ENCODE data around the gene DEPP1. TPM values are rescaled to one million over a fixed set of nuclear protein-coding genes. Genes with fewer than 3 reads are reported as not detected.

DEPP1 gene
- total and polyA plus RNA-seq, 10 of the 15 experiments (the other 5 are each of a cell fraction or from before 2014, with no cell fraction given) = 1.7 to 12.1 (median 7.3) TPM

DNA sequence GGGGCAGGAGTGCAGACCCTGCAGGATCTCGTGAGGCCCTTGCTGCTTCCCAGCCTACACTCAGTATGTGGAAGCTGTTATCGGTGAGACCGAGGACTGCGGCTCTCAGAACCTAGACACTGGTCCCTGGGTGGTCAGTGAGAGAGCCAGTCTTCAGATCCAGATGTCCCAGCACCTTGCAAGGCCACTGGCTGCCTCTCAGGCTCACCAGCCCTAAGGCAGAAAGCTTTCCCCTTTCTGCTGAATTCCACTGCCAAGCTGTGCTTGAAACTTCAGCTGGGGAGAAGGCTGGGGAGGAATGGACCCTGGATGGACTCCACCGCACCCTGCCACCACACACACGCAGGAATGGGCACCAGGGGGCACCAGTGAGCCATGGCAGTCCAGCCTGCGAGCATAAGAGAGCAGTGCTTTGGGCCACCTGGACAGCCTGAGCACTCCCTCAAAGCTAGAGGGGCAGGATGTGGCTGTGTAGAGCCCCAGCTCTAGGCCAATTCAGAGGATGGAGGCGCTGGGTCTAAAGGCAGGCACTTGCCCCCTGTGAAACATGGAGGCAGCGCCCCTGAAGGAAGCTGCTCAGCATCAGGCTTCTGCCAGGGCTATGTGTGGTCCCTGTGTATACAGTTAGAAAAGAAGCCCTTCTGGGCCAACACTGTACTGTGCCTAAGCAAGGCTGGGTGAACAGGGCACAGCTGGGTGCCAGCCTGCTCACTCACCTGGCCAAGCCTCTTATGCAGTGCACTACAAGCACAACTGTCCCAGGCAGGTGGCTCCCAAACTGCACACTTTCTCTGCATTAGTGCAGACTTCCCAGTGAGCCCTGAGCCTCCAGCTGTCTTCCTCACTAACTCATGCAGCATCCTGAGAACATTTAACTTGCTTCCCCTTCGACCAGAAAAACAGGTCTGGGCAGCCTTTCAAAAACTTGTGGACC, 45.8 kb downstream of the DEPP1 start (continued):
- TF ChIP-seq, protein P1, sequence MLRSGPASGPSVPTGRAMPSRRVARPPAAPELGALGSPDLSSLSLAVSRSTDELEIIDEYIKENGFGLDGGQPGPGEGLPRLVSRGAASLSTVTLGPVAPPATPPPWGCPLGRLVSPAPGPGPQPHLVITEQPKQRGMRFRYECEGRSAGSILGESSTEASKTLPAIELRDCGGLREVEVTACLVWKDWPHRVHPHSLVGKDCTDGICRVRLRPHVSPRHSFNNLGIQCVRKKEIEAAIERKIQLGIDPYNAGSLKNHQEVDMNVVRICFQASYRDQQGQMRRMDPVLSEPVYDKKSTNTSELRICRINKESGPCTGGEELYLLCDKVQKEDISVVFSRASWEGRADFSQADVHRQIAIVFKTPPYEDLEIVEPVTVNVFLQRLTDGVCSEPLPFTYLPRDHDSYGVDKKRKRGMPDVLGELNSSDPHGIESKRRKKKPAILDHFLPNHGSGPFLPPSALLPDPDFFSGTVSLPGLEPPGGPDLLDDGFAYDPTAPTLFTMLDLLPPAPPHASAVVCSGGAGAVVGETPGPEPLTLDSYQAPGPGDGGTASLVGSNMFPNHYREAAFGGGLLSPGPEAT (IDR thresholded peaks at IDR 0.05; ENCODE audit: low read depth) = no peak
- TF ChIP-seq, protein P2, sequence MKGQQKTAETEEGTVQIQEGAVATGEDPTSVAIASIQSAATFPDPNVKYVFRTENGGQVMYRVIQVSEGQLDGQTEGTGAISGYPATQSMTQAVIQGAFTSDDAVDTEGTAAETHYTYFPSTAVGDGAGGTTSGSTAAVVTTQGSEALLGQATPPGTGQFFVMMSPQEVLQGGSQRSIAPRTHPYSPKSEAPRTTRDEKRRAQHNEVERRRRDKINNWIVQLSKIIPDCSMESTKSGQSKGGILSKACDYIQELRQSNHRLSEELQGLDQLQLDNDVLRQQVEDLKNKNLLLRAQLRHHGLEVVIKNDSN (IDR thresholded peaks at IDR 0.05; ENCODE audit: borderline replicate concordance, extremely low read length, insufficient read depth, low read depth, low read length) = no peak
- TF ChIP-seq, protein P3, sequence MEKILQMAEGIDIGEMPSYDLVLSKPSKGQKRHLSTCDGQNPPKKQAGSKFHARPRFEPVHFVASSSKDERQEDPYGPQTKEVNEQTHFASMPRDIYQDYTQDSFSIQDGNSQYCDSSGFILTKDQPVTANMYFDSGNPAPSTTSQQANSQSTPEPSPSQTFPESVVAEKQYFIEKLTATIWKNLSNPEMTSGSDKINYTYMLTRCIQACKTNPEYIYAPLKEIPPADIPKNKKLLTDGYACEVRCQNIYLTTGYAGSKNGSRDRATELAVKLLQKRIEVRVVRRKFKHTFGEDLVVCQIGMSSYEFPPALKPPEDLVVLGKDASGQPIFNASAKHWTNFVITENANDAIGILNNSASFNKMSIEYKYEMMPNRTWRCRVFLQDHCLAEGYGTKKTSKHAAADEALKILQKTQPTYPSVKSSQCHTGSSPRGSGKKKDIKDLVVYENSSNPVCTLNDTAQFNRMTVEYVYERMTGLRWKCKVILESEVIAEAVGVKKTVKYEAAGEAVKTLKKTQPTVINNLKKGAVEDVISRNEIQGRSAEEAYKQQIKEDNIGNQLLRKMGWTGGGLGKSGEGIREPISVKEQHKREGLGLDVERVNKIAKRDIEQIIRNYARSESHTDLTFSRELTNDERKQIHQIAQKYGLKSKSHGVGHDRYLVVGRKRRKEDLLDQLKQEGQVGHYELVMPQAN (conservative IDR thresholded peaks at IDR 0.05) = no peak
- no peak for TF ChIP-seq KDM1A (IDR thresholded peaks at IDR 0.05; ENCODE audit: borderline replicate concordance)
- TF ChIP-seq FOXK2 (IDR thresholded peaks at IDR 0.05) = no peak
- no peak for TF ChIP-seq CBFB (IDR thresholded peaks at IDR 0.05; ENCODE audit: low read depth)
- TF ChIP-seq, protein P4, sequence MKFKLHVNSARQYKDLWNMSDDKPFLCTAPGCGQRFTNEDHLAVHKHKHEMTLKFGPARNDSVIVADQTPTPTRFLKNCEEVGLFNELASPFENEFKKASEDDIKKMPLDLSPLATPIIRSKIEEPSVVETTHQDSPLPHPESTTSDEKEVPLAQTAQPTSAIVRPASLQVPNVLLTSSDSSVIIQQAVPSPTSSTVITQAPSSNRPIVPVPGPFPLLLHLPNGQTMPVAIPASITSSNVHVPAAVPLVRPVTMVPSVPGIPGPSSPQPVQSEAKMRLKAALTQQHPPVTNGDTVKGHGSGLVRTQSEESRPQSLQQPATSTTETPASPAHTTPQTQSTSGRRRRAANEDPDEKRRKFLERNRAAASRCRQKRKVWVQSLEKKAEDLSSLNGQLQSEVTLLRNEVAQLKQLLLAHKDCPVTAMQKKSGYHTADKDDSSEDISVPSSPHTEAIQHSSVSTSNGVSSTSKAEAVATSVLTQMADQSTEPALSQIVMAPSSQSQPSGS (IDR thresholded peaks at IDR 0.05; ENCODE audit: low read length) = no peak
- TF ChIP-seq SUPT20H (IDR thresholded peaks at IDR 0.05; ENCODE audit: borderline replicate concordance, control insufficient read depth, low read depth, low read length) = no peak
- no peak for TF ChIP-seq NR2C1 (IDR thresholded peaks at IDR 0.05)
- TF ChIP-seq EP300 (IDR thresholded peaks at IDR 0.05; ENCODE audit: borderline replicate concordance in 1 of 2, control insufficient read depth in 1 of 2, low read depth in 2 of 2, low read length in 2 of 2) = no peak
- TF ChIP-seq, protein P5, sequence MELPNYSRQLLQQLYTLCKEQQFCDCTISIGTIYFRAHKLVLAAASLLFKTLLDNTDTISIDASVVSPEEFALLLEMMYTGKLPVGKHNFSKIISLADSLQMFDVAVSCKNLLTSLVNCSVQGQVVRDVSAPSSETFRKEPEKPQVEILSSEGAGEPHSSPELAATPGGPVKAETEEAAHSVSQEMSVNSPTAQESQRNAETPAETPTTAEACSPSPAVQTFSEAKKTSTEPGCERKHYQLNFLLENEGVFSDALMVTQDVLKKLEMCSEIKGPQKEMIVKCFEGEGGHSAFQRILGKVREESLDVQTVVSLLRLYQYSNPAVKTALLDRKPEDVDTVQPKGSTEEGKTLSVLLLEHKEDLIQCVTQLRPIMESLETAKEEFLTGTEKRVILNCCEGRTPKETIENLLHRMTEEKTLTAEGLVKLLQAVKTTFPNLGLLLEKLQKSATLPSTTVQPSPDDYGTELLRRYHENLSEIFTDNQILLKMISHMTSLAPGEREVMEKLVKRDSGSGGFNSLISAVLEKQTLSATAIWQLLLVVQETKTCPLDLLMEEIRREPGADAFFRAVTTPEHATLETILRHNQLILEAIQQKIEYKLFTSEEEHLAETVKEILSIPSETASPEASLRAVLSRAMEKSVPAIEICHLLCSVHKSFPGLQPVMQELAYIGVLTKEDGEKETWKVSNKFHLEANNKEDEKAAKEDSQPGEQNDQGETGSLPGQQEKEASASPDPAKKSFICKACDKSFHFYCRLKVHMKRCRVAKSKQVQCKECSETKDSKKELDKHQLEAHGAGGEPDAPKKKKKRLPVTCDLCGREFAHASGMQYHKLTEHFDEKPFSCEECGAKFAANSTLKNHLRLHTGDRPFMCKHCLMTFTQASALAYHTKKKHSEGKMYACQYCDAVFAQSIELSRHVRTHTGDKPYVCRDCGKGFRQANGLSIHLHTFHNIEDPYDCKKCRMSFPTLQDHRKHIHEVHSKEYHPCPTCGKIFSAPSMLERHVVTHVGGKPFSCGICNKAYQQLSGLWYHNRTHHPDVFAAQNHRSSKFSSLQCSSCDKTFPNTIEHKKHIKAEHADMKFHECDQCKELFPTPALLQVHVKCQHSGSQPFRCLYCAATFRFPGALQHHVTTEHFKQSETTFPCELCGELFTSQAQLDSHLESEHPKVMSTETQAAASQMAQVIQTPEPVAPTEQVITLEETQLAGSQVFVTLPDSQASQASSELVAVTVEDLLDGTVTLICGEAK (IDR thresholded peaks at IDR 0.05; ENCODE audit: borderline replicate concordance) = no peak
- TF ChIP-seq PML (IDR thresholded peaks at IDR 0.05; ENCODE audit: low read length) = no peak
- no peak for TF ChIP-seq CREB1 (IDR thresholded peaks at IDR 0.05; ENCODE audit: low read depth)
- TF ChIP-seq POU2F2 (IDR thresholded peaks at IDR 0.05; ENCODE audit: borderline replicate concordance, low read depth, low read length) = 0 out of 3 replicates have a peak, but pooled peaks have one; percentile 58
- 0 out of 2 replicates have a peak, but pooled peaks have one; percentile 39 for TF ChIP-seq RCOR1 (conservative IDR thresholded peaks at IDR 0.05; ENCODE audit: low read depth, low read length)
